PC-9 (cell line): ENCODE results near the gene FAM149B1. TPM values are rescaled to one million over a fixed set of nuclear protein-coding genes. Genes with fewer than 3 reads are reported as not detected.

Experiments
- BruUV-seq: library from RNA; stranded (reverse); fragments of 400-500 nt; replicated peaks from 2 replicates; lab custom pipeline; 2021; lab: Mats Ljungman, UMichigan
- CTCF ChIA-PET: fragments of 300-600 bp; sonication (Branson Sonifier 250); formaldehyde crosslinking; loops from one replicate; lab custom pipeline; 2022; ENCODE audit warnings: antibody characterized with exemption; lab: Charles Lee
- POLR2A ChIA-PET: fragments of 300-600 bp; sonication (Branson Sonifier 250); formaldehyde crosslinking; loops from one replicate; lab custom pipeline; 2022; ENCODE audit warnings: antibody characterized with exemption; ENCODE audit not compliant: unreplicated experiment; lab: Charles Lee
- DNase-seq, 2 experiments: peaks; one replicate each; pipeline versions ENCODE4 v3.0.0 to v3.0.0-alpha.2; 2015 to 2022; ENCODE audit warnings: mixed read lengths in 1 of 2
- H2AFZ ChIP-seq: fragments of 200-600 bp; sonication (generic); 2 replicates; pipeline ENCODE4 v1.8.1; 2017; ENCODE audit warnings: antibody characterized with exemption
- H3F3A ChIP-seq: fragments of 200-600 bp; sonication (generic); 2 replicates; pipeline ENCODE4 v1.8.1; 2017; ENCODE audit warnings: antibody characterized with exemption, mild to moderate bottlenecking, low read depth; ENCODE audit not compliant: insufficient read depth
- H3K27ac ChIP-seq: fragments of 200-600 bp; sonication (generic); 2 replicates; pipeline ENCODE4 v1.6.1; 2016; ENCODE audit warnings: mixed run types
- H3K27me3 ChIP-seq: fragments of 200-600 bp; sonication (generic); 2 replicates; pipeline ENCODE4 v1.6.1; 2016; ENCODE audit warnings: low read depth, mixed run types; ENCODE audit not compliant: insufficient read depth
- H3K36me3 ChIP-seq: fragments of 200-600 bp; sonication (generic); 2 replicates; pipeline ENCODE4 v1.6.1; 2016; ENCODE audit warnings: low read depth, mixed run types
- H3K4me1 ChIP-seq: fragments of 200-600 bp; sonication (generic); replicated peaks from 2 replicates; pipeline ENCODE4 v1.6.1; 2016; ENCODE audit warnings: mixed run types; ENCODE audit not compliant: insufficient read depth
- H3K4me2 ChIP-seq: fragments of 200-600 bp; sonication (generic); 2 replicates; pipeline ENCODE4 v1.6.1; 2017; ENCODE audit warnings: mixed run types
- H3K4me3 ChIP-seq: fragments of 200-600 bp; sonication (generic); 2 replicates; pipeline ENCODE4 v1.6.1; 2016; ENCODE audit warnings: mixed run types
- H3K79me2 ChIP-seq: fragments of 200-600 bp; sonication (generic); 2 replicates; pipeline ENCODE4 v1.6.1; 2017; ENCODE audit warnings: low read depth, mixed run types
- H3K9me2 ChIP-seq: fragments of 200-600 bp; sonication (generic); 2 replicates; pipeline ENCODE4 v1.8.1; 2017; ENCODE audit warnings: mild to moderate bottlenecking; ENCODE audit not compliant: insufficient read depth
- H3K9me3 ChIP-seq: fragments of 200-600 bp; sonication (generic); 2 replicates; pipeline ENCODE4 v1.8.1; 2016; ENCODE audit warnings: low read depth; ENCODE audit not compliant: insufficient read depth
- H4K20me1 ChIP-seq: fragments of 200-600 bp; sonication (generic); 2 replicates; pipeline ENCODE4 v1.8.1; 2017; ENCODE audit not compliant: insufficient read depth
- CTCF ChIP-seq: fragments of 200-600 bp; sonication (generic); conservative IDR thresholded peaks from 2 replicates; pipeline ENCODE4 v1.6.1; 2017; ENCODE audit warnings: mixed run types, antibody characterized with exemption, mild to moderate bottlenecking, moderate library complexity
- EZH2 ChIP-seq: fragments of 200-600 bp; sonication (generic); IDR thresholded peaks from 2 replicates; pipeline ENCODE4 v1.8.0; 2017; ENCODE audit warnings: antibody characterized with exemption, low read depth
- intact Hi-C: fragments of 100-400 bp; cut with micrococcal nuclease; formaldehyde crosslinking; loops from one replicate; pipeline ENCODE4 v1.10.0; 2022; ENCODE audit not compliant: unreplicated experiment
- total RNA-seq: library from RNA; stranded (reverse); gene quantifications from 2 replicates; pipeline ENCODE4 v1.2.3, GENCODE V29; 2021

FAM149B1 gene
- total RNA-seq, 1 experiment from 2014 or later, result 22.9 TPM

GRCh38 chr10:73168465-73168803, 515 bp downstream of the FAM149B1 start:
- CTCF ChIA-PET, result interaction anchor here (0.5 to 0.6 kb wide), 3 partner anchors 22 to 792 kb away, joined by 3 to 10 read pairs (median 3); no protein-coding TSS in a partner anchor

GRCh38 chr10:73169320-73169719, 1.4 kb downstream of the FAM149B1 start:
- no peak for DNase-seq
- Histone ChIP-seq H3K27me3 (no peaks in the 10 kb centered on the region), H2AFZ (no peak overlapping the region), H3F3A (peaks cover 12% of the 10 kb centered on the region), H3K4me3 (no peak overlapping the region), H3K4me2 (peak overlapping the region; percentile 85), H3K4me1 (peaks cover 24% of the 10 kb centered on the region), H3K79me2 (peaks cover 48% of the 10 kb centered on the region), H3K9me2 (no peaks in the 10 kb centered on the region), H3K36me3 (no peaks in the 10 kb centered on the region), H4K20me1 (no peaks in the 10 kb centered on the region), H3K27ac (no peak overlapping the region), H3K9me3 (no peaks in the 10 kb centered on the region)
- BruUV-seq, result no TSS peak
- CTCF ChIA-PET, result no interaction called here
- intact Hi-C loops, result loop anchor here (5.0 kb wide), 1 partner anchor 807 kb away; no protein-coding TSS in a partner anchor
- POLR2A ChIA-PET, result interaction anchor here (0.5 to 0.6 kb wide), 2 partner anchors 73 to 1023 kb away, joined by 3 to 11 read pairs; partner anchors contain the start of gene P4HA1
- no peak for TF ChIP-seq CTCF
- no peak for TF ChIP-seq EZH2

More at GRCh38 chr10:73168465-73168803, 515 bp downstream of the FAM149B1 start:
- H3K79me2 ChIP-seq, result peaks cover 53% of the 10 kb centered on the region
- peak overlapping the region; percentile 83 for H3K4me3 ChIP-seq
- DNase-seq, result peak in 1 of 2 experiments; percentile 56
- TSS peak; percentile 81 for BruUV-seq
- no peaks in the 10 kb centered on the region for H4K20me1 ChIP-seq
- peaks cover 12% of the 10 kb centered on the region for H3F3A ChIP-seq
- peak overlapping the region; percentile 85 for H3K27ac ChIP-seq
- 0 out of 2 replicates have a peak, but pooled peaks cover 4% of the 10 kb centered on the region for H3K36me3 ChIP-seq
- H3K9me2 ChIP-seq, result no peaks in the 10 kb centered on the region
- peak overlapping the region; percentile 84 for H2AFZ ChIP-seq
- TF ChIP-seq EZH2 (no peak), CTCF (no peak)
- intact Hi-C loops, result loop anchor here (5.0 kb wide), 1 partner anchor 806 kb away; no protein-coding TSS in a partner anchor
- H3K9me3 ChIP-seq, result no peaks in the 10 kb centered on the region
- H3K27me3 ChIP-seq, result no peaks in the 10 kb centered on the region
- H3K4me1 ChIP-seq, result peaks cover 24% of the 10 kb centered on the region
- POLR2A ChIA-PET, result interaction anchor here (0.6 to 0.8 kb wide), 9 partner anchors 14 to 1335 kb away, joined by 3 to 8 read pairs (median 4); partner anchors contain the start of gene AP3M1
- H3K4me2 ChIP-seq, result peak overlapping the region; percentile 85

GRCh38 chr10:73172867-73173266, 4.9 kb downstream of the FAM149B1 start:
- Histone ChIP-seq H3K4me1 (peaks cover 9% of the 10 kb centered on the region; the same call in 1 of the 2 replicates), H3K9me2 (no peaks in the 10 kb centered on the region), H3K4me3 (no peak overlapping the region), H3K36me3 (0 out of 2 replicates have a peak, but pooled peaks cover 6% of the 10 kb centered on the region), H3K9me3 (no peaks in the 10 kb centered on the region), H4K20me1 (no peaks in the 10 kb centered on the region), H3K4me2 (no peak overlapping the region), H2AFZ (no peak overlapping the region), H3F3A (peaks cover 9% of the 10 kb centered on the region), H3K79me2 (peaks cover 14% of the 10 kb centered on the region), H3K27me3 (no peaks in the 10 kb centered on the region), H3K27ac (no peak overlapping the region)
- intact Hi-C loops, result no loop called here
- CTCF ChIA-PET, result interaction anchor here (0.8 kb wide), 1 partner anchor 91 kb away, joined by 3 read pairs; no protein-coding TSS in a partner anchor
- no TSS peak for BruUV-seq
- POLR2A ChIA-PET, result no interaction called here
- TF ChIP-seq EZH2, result no peak
- no peak for TF ChIP-seq CTCF
- no peak for DNase-seq
